Liver (tissue), 9 donors: ENCODE data around the gene CCDC28B. TPM values are rescaled to one million over a fixed set of nuclear protein-coding genes. Genes with fewer than 3 reads are reported as not detected.

Source experiments
- DNase-seq: peaks from one replicate; pipeline ENCODE4 v3.0.0-alpha.2; 2017; ENCODE audit warnings: low spot score
- H3K27ac ChIP-seq, 2 donors: one replicate each; pipeline ENCODE4 v1.7.0; 2013; ENCODE audit warnings: inconsistent platforms in 2 of 2, low read length in 2 of 2, control low read depth in 1 of 2, low read depth in 1 of 2, mild to moderate bottlenecking in 1 of 2
- H3K27me3 ChIP-seq, 4 donors: one replicate each; pipeline versions ENCODE4 v1.6.1 to v1.7.0; 2013; ENCODE audit warnings: low read length in 3 of 4, inconsistent platforms in 1 of 4, mild to moderate bottlenecking in 1 of 4, moderate library complexity in 1 of 4; ENCODE audit not compliant: control insufficient read depth in 4 of 4, insufficient read depth in 4 of 4
- H3K36me3 ChIP-seq, 4 donors: one replicate each; pipeline versions ENCODE4 v1.6.1 to v1.7.0; 2013; ENCODE audit warnings: low read length in 3 of 4, mild to moderate bottlenecking in 3 of 4, low read depth in 1 of 4, moderate library complexity in 1 of 4; ENCODE audit not compliant: control insufficient read depth in 4 of 4, insufficient read depth in 3 of 4
- H3K4me1 ChIP-seq, 4 donors: one replicate each; pipeline versions ENCODE4 v1.6.1 to v1.7.0; 2013; ENCODE audit warnings: low read length in 3 of 4, mild to moderate bottlenecking in 3 of 4, moderate library complexity in 1 of 4; ENCODE audit not compliant: control insufficient read depth in 4 of 4, insufficient read depth in 4 of 4
- H3K4me3 ChIP-seq, 3 donors: one replicate each; pipeline versions ENCODE4 v1.6.1 to v1.7.0; 2013; ENCODE audit warnings: low read length in 3 of 3, control low read depth in 1 of 3, low read depth in 1 of 3, mild to moderate bottlenecking in 1 of 3
- H3K9ac ChIP-seq, 2 donors: one replicate each; pipeline ENCODE4 v1.7.0; 2013; ENCODE audit warnings: low read length in 2 of 2, mild to moderate bottlenecking in 2 of 2, moderate library complexity in 2 of 2, control low read depth in 1 of 2, low read depth in 1 of 2
- H3K9me3 ChIP-seq, 4 donors: one replicate each; pipeline versions ENCODE4 v1.6.1 to v1.7.0; 2013; ENCODE audit warnings: low read length in 3 of 4; ENCODE audit not compliant: control insufficient read depth in 4 of 4
- EGR1 ChIP-seq, 2 donors: IDR thresholded peaks; 2 replicates each; pipeline ENCODE4 v1.6.1; 2016 to 2018; ENCODE audit warnings: antibody characterized with exemption in 2 of 2, low read depth in 2 of 2
- FOXA1 ChIP-seq: IDR thresholded peaks from 2 replicates; pipeline ENCODE4 v1.6.1; 2016; ENCODE audit warnings: antibody characterized with exemption
- FOXA2 ChIP-seq: IDR thresholded peaks from 2 replicates; pipeline ENCODE4 v1.6.1; 2016; ENCODE audit warnings: antibody characterized with exemption
- GABPA ChIP-seq, 2 donors: IDR thresholded peaks in 1 of 2; conservative IDR thresholded peaks in 1 of 2; 2 replicates each; pipeline ENCODE4 v1.6.1; 2016; ENCODE audit warnings: antibody characterized with exemption in 2 of 2, mild to moderate bottlenecking in 1 of 2, moderate library complexity in 1 of 2
- HNF4A ChIP-seq, 2 donors: conservative IDR thresholded peaks; 2 replicates each; pipeline ENCODE4 v1.6.1; 2016; ENCODE audit warnings: antibody characterized with exemption in 2 of 2, mild to moderate bottlenecking in 2 of 2
- HNF4G ChIP-seq: IDR thresholded peaks from 2 replicates; pipeline ENCODE4 v1.6.1; 2016; ENCODE audit warnings: antibody characterized with exemption
- JUND ChIP-seq, 2 donors: IDR thresholded peaks; 2 replicates each; pipeline ENCODE4 v1.6.1; 2016; ENCODE audit warnings: antibody characterized with exemption in 2 of 2
- NR2F2 ChIP-seq: IDR thresholded peaks from 2 replicates; pipeline ENCODE4 v1.6.1; 2016; ENCODE audit warnings: antibody characterized with exemption
- RAD21 ChIP-seq, 2 donors: IDR thresholded peaks; 2 replicates each; pipeline ENCODE4 v1.6.1; 2016; ENCODE audit warnings: antibody characterized with exemption in 2 of 2, mild to moderate bottlenecking in 2 of 2
- RXRA ChIP-seq, 2 donors: IDR thresholded peaks; 2 replicates each; pipeline ENCODE4 v1.6.1; 2017 to 2018; ENCODE audit warnings: antibody characterized with exemption in 2 of 2, mild to moderate bottlenecking in 1 of 2
- SP1 ChIP-seq: IDR thresholded peaks from 2 replicates; pipeline ENCODE4 v1.6.1; 2018; ENCODE audit warnings: antibody characterized with exemption, mild to moderate bottlenecking
- TAF1 ChIP-seq: conservative IDR thresholded peaks from 2 replicates; pipeline ENCODE4 v1.6.1; 2016; ENCODE audit warnings: antibody characterized with exemption, mild to moderate bottlenecking
- YY1 ChIP-seq: IDR thresholded peaks from 2 replicates; pipeline ENCODE4 v1.6.1; 2016; ENCODE audit warnings: antibody characterized with exemption, mild to moderate bottlenecking
- WGBS: extraction: QIAGEN DNeasy Blood & Tissue Kit; methylation state at CpG from one replicate; pipeline ENCODE4 v1.1.7; 2013; 5-methylcytosine and 5-hydroxymethylcytosine counted together
- polyA plus RNA-seq, 2 donors: library from polyadenylated mRNA; stranded (reverse) in 1 of 2; unstranded in 1 of 2; fragments of 200-250 nt in 1 of 2; fragments of >200 nt in 1 of 2; fragmentation: Nextera tagmentation in 1 of 2; extraction: Ambion mirVana in 1 of 2; gene quantifications; one replicate each; pipeline versions ENCODE4 v1.2.1 to v1.2.3, GENCODE V29; 2013 to 2015
- total RNA-seq, 2 donors: library from RNA; depleted of rRNA; stranded (reverse); fragments of >200 nt; gene quantifications; one replicate each; pipeline ENCODE4 v1.2.3, GENCODE V29; 2014
- TF ChIP-seq, protein P1 (sequence below): IDR thresholded peaks from 2 replicates; pipeline ENCODE4 v1.6.1; 2016; ENCODE audit warnings: antibody characterized with exemption, mild to moderate bottlenecking
- TF ChIP-seq, protein P2 (sequence below): IDR thresholded peaks from 2 replicates; pipeline ENCODE4 v1.6.1; 2016; ENCODE audit warnings: antibody characterized with exemption
- TF ChIP-seq, protein P3 (sequence below): IDR thresholded peaks from 2 replicates; pipeline ENCODE4 v1.6.1; 2016; ENCODE audit warnings: antibody characterized with exemption
- TF ChIP-seq, protein P4 (sequence below): IDR thresholded peaks from 2 replicates; pipeline ENCODE4 v1.6.1; 2016; ENCODE audit warnings: antibody characterized with exemption
- donor health status: healthy.
- donor health status: healthy.
- donor health status: healthy.
- donor health status: healthy.
- donor health status: healthy.

The CCDC28B gene
- total and polyA plus RNA-seq, 4 donors = 0.75 to 20.6 (median 1.0) TPM

DNA sequence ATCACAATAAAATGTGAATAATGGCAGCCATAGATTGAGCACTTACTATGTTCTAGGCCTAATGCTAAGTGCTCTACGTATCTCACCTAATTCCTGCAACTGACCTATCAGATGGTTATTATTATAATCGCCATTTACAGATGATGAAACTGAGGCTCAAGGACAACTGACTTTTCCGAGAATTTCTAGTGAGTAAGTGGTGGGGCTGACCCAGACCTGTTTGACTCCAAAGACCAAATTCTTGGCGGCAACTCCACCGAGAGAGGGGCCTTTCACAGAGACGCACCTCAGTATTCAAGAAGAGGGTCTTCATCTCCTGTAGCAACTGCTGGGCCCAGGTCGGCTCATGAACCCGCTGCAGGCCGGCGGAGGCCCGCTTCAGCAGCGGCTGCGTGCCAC lies 21.2 kb downstream of the CCDC28B start:
- Histone ChIP-seq H3K9me3 (no peaks in the 10 kb centered on the region), H3K36me3 (peaks cover 4 to 18% (median 9%) of the 10 kb centered on the region in 4 donors), H3K27ac (peak overlapping the region; percentile 77 to 89), H3K4me1 (peaks cover 13 to 26% (median 23%) of the 10 kb centered on the region in 4 donors), H3K9ac (peak overlapping the region; percentile 69 to 70), H3K27me3 (no peaks in the 10 kb centered on the region), H3K4me3 (peak overlapping the region; percentile 85 to 94 (median 92))
- DNase-seq = no peak
- TF ChIP-seq RAD21 (IDR thresholded peaks at IDR 0.05) = no peak
- TF ChIP-seq HNF4G = no peak
- no peak for TF ChIP-seq TAF1
- TF ChIP-seq, protein P1, sequence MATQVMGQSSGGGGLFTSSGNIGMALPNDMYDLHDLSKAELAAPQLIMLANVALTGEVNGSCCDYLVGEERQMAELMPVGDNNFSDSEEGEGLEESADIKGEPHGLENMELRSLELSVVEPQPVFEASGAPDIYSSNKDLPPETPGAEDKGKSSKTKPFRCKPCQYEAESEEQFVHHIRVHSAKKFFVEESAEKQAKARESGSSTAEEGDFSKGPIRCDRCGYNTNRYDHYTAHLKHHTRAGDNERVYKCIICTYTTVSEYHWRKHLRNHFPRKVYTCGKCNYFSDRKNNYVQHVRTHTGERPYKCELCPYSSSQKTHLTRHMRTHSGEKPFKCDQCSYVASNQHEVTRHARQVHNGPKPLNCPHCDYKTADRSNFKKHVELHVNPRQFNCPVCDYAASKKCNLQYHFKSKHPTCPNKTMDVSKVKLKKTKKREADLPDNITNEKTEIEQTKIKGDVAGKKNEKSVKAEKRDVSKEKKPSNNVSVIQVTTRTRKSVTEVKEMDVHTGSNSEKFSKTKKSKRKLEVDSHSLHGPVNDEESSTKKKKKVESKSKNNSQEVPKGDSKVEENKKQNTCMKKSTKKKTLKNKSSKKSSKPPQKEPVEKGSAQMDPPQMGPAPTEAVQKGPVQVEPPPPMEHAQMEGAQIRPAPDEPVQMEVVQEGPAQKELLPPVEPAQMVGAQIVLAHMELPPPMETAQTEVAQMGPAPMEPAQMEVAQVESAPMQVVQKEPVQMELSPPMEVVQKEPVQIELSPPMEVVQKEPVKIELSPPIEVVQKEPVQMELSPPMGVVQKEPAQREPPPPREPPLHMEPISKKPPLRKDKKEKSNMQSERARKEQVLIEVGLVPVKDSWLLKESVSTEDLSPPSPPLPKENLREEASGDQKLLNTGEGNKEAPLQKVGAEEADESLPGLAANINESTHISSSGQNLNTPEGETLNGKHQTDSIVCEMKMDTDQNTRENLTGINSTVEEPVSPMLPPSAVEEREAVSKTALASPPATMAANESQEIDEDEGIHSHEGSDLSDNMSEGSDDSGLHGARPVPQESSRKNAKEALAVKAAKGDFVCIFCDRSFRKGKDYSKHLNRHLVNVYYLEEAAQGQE = no peak
- no peak for TF ChIP-seq EGR1 (IDR thresholded peaks at IDR 0.05; ENCODE audit: low read depth in 2 of 2)
- TF ChIP-seq, protein P2, sequence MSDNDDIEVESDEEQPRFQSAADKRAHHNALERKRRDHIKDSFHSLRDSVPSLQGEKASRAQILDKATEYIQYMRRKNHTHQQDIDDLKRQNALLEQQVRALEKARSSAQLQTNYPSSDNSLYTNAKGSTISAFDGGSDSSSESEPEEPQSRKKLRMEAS = no peak
- TF ChIP-seq HNF4A (conservative IDR thresholded peaks at IDR 0.05) = no peak
- no peak for TF ChIP-seq FOXA1
- TF ChIP-seq RXRA (IDR thresholded peaks at IDR 0.05) = no peak
- TF ChIP-seq GABPA (IDR thresholded peaks at IDR 0.05 in 1 of 2, conservative IDR thresholded peaks at IDR 0.05 in 1 of 2) = no peak
- no peak for TF ChIP-seq SP1
- TF ChIP-seq, protein P3, sequence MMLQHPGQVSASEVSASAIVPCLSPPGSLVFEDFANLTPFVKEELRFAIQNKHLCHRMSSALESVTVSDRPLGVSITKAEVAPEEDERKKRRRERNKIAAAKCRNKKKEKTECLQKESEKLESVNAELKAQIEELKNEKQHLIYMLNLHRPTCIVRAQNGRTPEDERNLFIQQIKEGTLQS = no peak
- 5% methylated on average over 13 of the region's 13 CpGs for WGBS

DNA sequence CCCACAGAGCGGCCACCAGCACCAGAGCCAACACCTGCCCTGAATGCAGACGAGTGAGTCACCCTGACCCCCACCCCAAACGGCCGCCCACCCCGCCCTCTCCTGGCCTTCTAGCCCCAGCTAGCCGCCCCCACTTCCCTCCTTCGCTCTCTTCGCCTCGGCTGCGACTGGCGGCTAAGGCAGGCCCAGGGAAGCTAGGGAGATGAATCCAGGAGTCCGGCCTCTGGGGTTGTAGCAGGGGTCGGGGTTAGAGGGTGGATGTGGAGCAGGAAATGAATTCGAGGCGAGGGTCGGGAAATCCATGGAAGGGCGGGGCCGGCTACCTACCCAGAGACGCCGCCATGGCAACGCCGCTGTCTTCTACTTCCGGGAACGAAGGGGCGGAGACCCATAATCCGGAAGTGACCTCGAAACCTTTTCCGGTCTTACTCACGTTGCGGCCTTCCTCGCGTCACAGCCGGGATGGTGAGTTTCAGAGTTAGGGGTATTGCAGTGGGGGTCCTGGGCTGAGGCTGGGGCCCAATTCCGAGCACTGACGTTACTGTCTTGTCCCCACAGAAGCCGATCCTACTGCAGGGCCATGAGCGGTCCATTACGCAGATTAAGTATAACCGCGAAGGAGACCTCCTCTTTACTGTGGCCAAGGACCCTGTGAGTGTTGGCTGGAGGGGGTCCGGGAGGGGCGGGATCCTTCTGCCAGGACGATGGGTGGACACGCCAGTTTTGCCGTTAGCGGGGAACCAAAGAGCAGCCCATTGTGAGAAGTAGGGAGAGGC lies 21.8 kb downstream of the CCDC28B start, which contains the start of the genes EIF3I and TMEM234:
TSS of gene EIF3I (plus strand) at position 428 of the 776 bp plus-strand sequence. CDS start at position 463, 35 bp downstream.
TSS of gene TMEM234 (minus strand) at position 374 of the 776 bp plus-strand sequence. CDS start at position 343, 31 bp downstream.
- peaks cover 13 to 26% (median 23%) of the 10 kb centered on the region in 4 donors for H3K4me1 ChIP-seq
- no peaks in the 10 kb centered on the region for H3K9me3 ChIP-seq
- H3K36me3 ChIP-seq = peaks cover 4 to 20% (median 9%) of the 10 kb centered on the region in 4 donors
- H3K9ac ChIP-seq = peak within 1 kb of the TSS; percentile 91 to 94
- under 1% methylated on average over 46 of the region's 46 CpGs for WGBS
- peak within 1 kb of the TSS; percentile 77 to 89 for H3K27ac ChIP-seq
- peak within 1 kb of the TSS; percentile 85 to 94 (median 92) for H3K4me3 ChIP-seq
- DNase-seq = peak; percentile 89
- no peaks in the 10 kb centered on the region for H3K27me3 ChIP-seq
- no peak for TF ChIP-seq HNF4G
- TF ChIP-seq FOXA1 = no peak
- peak; percentile 57 for TF ChIP-seq YY1
- no peak for TF ChIP-seq FOXA2
- TF ChIP-seq JUND (IDR thresholded peaks at IDR 0.05) = peak in 1 of 2 donors; percentile 28
- TF ChIP-seq, protein P3 = no peak
- peak in 1 of 2 donors; percentile 33 for TF ChIP-seq RXRA (IDR thresholded peaks at IDR 0.05)
- peak; percentile 52 to 76 for TF ChIP-seq EGR1 (IDR thresholded peaks at IDR 0.05; ENCODE audit: low read depth in 2 of 2)
- no peak for TF ChIP-seq TAF1
- no peak for TF ChIP-seq HNF4A (conservative IDR thresholded peaks at IDR 0.05)
- peak; percentile 40 for TF ChIP-seq SP1
- TF ChIP-seq, protein P4, sequence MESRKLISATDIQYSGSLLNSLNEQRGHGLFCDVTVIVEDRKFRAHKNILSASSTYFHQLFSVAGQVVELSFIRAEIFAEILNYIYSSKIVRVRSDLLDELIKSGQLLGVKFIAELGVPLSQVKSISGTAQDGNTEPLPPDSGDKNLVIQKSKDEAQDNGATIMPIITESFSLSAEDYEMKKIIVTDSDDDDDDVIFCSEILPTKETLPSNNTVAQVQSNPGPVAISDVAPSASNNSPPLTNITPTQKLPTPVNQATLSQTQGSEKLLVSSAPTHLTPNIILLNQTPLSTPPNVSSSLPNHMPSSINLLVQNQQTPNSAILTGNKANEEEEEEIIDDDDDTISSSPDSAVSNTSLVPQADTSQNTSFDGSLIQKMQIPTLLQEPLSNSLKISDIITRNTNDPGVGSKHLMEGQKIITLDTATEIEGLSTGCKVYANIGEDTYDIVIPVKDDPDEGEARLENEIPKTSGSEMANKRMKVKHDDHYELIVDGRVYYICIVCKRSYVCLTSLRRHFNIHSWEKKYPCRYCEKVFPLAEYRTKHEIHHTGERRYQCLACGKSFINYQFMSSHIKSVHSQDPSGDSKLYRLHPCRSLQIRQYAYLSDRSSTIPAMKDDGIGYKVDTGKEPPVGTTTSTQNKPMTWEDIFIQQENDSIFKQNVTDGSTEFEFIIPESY = no peak
- TF ChIP-seq, protein P2 = peak; percentile 38
- peak; percentile 91 to 97 for TF ChIP-seq GABPA (IDR thresholded peaks at IDR 0.05 in 1 of 2, conservative IDR thresholded peaks at IDR 0.05 in 1 of 2)
- TF ChIP-seq, protein P1 = no peak
- peak in 1 of 2 donors; percentile 13 for TF ChIP-seq RAD21 (IDR thresholded peaks at IDR 0.05)
- TF ChIP-seq NR2F2 = peak; percentile 86
